Measurements from ENCODE around the gene PLCL2.

PLCL2 gene

DNA sequence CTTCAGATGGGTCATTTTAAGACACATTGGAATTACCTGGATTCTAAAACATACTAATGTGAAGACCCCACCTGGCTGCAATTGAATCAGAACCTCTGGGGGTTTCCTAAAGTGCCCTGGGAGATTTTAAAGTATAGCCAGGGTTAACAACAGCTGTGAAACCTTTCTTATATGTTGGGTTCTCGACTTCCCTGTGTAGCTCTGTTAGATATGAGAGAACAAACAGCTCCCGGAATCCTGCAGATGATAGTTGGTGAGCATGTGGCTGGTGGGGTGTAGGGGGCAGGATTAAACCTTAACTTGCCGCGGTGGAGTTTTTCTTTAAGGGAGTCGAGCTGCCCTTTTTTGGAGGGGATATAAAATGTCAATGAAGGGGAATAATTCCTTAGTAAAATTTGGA, 12.1 kb downstream of the PLCL2 start:
- Histone ChIP-seq H3K9ac (ENCODE audit: low read length) (no peak overlapping the region), H3K4me2 (ENCODE audit: low read depth, low read length) (no peak overlapping the region), H3K9me3 (replicated peaks; ENCODE audit: insufficient read depth, low read length) (no peaks in the 10 kb centered on the region), H3F3A (ENCODE audit: insufficient read depth, low read length) (no peaks in the 10 kb centered on the region), H4K20me1 (ENCODE audit: insufficient read depth, low read length) (no peaks in the 10 kb centered on the region), H3K79me2 (ENCODE audit: low read length) (peaks cover 100% of the 10 kb centered on the region), H3K9me2 (replicated peaks; ENCODE audit: insufficient read depth, low read length) (no peaks in the 10 kb centered on the region), H3K36me3 (replicated peaks; ENCODE audit: insufficient read depth, low read length) (no peaks in the 10 kb centered on the region), H3K4me1 (ENCODE audit: low read length) (no peaks in the 10 kb centered on the region), H3K27me3 (replicated peaks; ENCODE audit: insufficient read depth, low read length) (no peaks in the 10 kb centered on the region), H3K4me3 (ENCODE audit: low read length) (no peak overlapping the region), H2AFZ (ENCODE audit: low read length) (no peak overlapping the region), H3K27ac (ENCODE audit: low read length) (no peak overlapping the region)
- no peak for DNase-seq
- TF ChIP-seq, protein P1, sequence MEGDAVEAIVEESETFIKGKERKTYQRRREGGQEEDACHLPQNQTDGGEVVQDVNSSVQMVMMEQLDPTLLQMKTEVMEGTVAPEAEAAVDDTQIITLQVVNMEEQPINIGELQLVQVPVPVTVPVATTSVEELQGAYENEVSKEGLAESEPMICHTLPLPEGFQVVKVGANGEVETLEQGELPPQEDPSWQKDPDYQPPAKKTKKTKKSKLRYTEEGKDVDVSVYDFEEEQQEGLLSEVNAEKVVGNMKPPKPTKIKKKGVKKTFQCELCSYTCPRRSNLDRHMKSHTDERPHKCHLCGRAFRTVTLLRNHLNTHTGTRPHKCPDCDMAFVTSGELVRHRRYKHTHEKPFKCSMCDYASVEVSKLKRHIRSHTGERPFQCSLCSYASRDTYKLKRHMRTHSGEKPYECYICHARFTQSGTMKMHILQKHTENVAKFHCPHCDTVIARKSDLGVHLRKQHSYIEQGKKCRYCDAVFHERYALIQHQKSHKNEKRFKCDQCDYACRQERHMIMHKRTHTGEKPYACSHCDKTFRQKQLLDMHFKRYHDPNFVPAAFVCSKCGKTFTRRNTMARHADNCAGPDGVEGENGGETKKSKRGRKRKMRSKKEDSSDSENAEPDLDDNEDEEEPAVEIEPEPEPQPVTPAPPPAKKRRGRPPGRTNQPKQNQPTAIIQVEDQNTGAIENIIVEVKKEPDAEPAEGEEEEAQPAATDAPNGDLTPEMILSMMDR (IDR thresholded peaks at IDR 0.05; ENCODE audit: low read length) = no peak
- TF ChIP-seq EZH2phosphoT487 (IDR thresholded peaks at IDR 0.05; ENCODE audit: low read length) (no peak), EZH2 (optimal IDR thresholded peaks at IDR 0.05; ENCODE audit: low read depth, low read length) (no peak)

DNA sequence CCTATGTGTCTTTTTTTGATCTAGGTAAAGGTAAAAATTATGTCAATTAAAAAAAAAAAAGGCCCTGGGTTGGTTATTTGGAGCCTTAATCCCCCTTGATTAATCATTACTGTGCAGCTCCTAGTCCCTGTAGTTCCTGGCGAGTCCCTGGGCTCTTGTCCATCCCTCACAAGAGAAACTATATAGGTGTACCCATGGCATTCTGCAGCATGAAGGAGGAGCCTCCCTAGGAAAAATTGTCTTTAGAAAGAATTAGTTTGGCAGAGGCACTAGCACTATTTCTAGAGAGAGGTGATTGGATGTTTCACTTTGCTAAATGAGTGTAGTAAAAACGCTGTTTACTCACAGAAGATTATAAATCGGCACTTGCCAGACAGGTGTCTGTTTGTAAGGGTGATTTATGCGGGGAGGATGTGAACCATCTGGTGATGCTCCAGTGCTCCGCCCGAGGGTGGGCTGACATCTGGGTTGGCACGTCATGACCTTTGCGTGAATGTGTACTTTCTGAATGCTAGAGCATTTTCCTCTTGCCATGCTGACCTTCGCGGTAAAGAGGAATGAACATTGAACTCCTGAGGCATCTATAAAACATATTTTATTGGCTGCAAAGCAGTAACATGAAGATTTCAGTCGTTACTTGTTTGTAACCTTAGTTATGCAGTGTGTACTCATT, 12.6 kb downstream of the PLCL2 start:
- Histone ChIP-seq H3K27me3 (replicated peaks; ENCODE audit: insufficient read depth, low read length) (no peaks in the 10 kb centered on the region), H3K9me3 (replicated peaks; ENCODE audit: insufficient read depth, low read length) (no peaks in the 10 kb centered on the region), H3K9me2 (replicated peaks; ENCODE audit: insufficient read depth, low read length) (no peaks in the 10 kb centered on the region), H3F3A (ENCODE audit: insufficient read depth, low read length) (no peaks in the 10 kb centered on the region), H3K4me2 (ENCODE audit: low read depth, low read length) (no peak overlapping the region), H3K79me2 (ENCODE audit: low read length) (peaks cover 100% of the 10 kb centered on the region), H4K20me1 (ENCODE audit: insufficient read depth, low read length) (no peaks in the 10 kb centered on the region), H3K4me3 (ENCODE audit: low read length) (no peak overlapping the region), H2AFZ (ENCODE audit: low read length) (no peak overlapping the region), H3K9ac (ENCODE audit: low read length) (no peak overlapping the region), H3K27ac (ENCODE audit: low read length) (no peak overlapping the region), H3K4me1 (ENCODE audit: low read length) (no peaks in the 10 kb centered on the region), H3K36me3 (replicated peaks; ENCODE audit: insufficient read depth, low read length) (no peaks in the 10 kb centered on the region)
- TF ChIP-seq, protein P1 (IDR thresholded peaks at IDR 0.05; ENCODE audit: low read length) = no peak
- TF ChIP-seq EZH2 (optimal IDR thresholded peaks at IDR 0.05; ENCODE audit: low read depth, low read length) (no peak), EZH2phosphoT487 (IDR thresholded peaks at IDR 0.05; ENCODE audit: low read length) (no peak)
- DNase-seq = no peak

DNA sequence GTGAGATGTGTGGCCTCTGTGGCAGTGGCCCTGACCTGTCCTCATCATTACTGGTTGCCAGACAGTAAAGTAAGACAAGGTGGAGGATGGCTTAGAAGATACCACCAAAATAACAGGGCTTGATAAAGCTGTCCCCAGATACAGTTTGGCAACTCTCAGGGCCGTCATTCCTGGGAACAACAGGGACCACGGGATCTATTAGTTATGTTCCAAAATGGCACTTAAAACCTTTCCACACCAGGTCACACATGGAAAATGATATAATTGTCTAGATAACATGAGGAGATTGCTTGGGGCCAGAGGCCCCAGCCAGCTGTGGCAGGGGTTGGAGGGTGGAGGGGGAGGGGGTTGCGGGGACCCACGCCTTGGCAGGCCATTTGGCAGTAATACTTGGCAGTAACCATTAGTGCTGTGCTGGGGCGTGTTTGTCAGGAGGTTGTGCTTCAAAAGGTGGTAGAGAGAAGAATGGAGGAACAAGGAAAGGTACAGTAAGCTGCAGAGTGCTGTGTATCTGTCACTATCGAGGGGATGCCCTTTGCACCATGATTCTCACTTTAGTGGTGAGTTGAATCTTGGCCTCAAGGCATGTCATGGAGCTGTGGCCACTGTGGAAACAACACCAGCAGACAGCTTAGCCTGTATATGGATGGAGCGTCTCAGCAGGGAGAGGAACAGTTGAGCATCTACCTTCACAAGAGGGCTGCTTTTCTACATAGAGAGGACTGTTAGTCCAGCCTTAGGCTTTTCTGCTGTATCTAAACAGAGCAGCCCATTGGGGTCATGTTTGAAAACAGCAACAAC, 14.0 kb downstream of the PLCL2 start:
- Histone ChIP-seq H3K27ac (ENCODE audit: low read length) (no peak overlapping the region), H4K20me1 (ENCODE audit: insufficient read depth, low read length) (no peaks in the 10 kb centered on the region), H3K4me2 (ENCODE audit: low read depth, low read length) (no peak overlapping the region), H3K4me1 (ENCODE audit: low read length) (no peaks in the 10 kb centered on the region), H3K4me3 (ENCODE audit: low read length) (no peak overlapping the region), H3K36me3 (replicated peaks; ENCODE audit: insufficient read depth, low read length) (no peaks in the 10 kb centered on the region), H3K9me2 (replicated peaks; ENCODE audit: insufficient read depth, low read length) (no peaks in the 10 kb centered on the region), H3K9me3 (replicated peaks; ENCODE audit: insufficient read depth, low read length) (no peaks in the 10 kb centered on the region), H3K79me2 (ENCODE audit: low read length) (peaks cover 99% of the 10 kb centered on the region), H3F3A (ENCODE audit: insufficient read depth, low read length) (no peaks in the 10 kb centered on the region), H3K27me3 (replicated peaks; ENCODE audit: insufficient read depth, low read length) (no peaks in the 10 kb centered on the region), H3K9ac (ENCODE audit: low read length) (no peak overlapping the region), H2AFZ (ENCODE audit: low read length) (no peak overlapping the region)
- DNase-seq = no peak
- no peak for TF ChIP-seq EZH2phosphoT487 (IDR thresholded peaks at IDR 0.05; ENCODE audit: low read length)
- no peak for TF ChIP-seq EZH2 (optimal IDR thresholded peaks at IDR 0.05; ENCODE audit: low read depth, low read length)
- TF ChIP-seq, protein P1 (IDR thresholded peaks at IDR 0.05; ENCODE audit: low read length) = no peak
